Nephron progenitor cell (in vitro differentiated cells): Measurements from ENCODE around the gene CYB5RL.
"Not testable (repeated sequence)": the region's sequence is repeated elsewhere in the genome, so short reads cannot be mapped to it uniquely, and the experiment has no call there.

Source experiments
- DNase-seq: peaks from one replicate; pipeline ENCODE4 v3.0.0; 2021
- H3K27ac Mint-ChIP-seq: 2 replicates; pipeline ENCODE4 v1.8.0; 2021; ENCODE audit warnings: mild to moderate bottlenecking, moderate library complexity, mixed read lengths
- H3K27me3 Mint-ChIP-seq: 2 replicates; pipeline ENCODE4 v1.8.0; 2021; ENCODE audit warnings: mild to moderate bottlenecking, low read depth, mixed read lengths; ENCODE audit not compliant: poor library complexity
- H3K36me3 Mint-ChIP-seq: 2 replicates; pipeline ENCODE4 v1.8.0; 2021; ENCODE audit warnings: low read depth, mixed read lengths
- H3K4me1 Mint-ChIP-seq: 2 replicates; pipeline ENCODE4 v1.8.0; 2021; ENCODE audit warnings: mixed read lengths
- H3K4me3 Mint-ChIP-seq: 2 replicates; pipeline ENCODE4 v1.8.0; 2021; ENCODE audit warnings: mild to moderate bottlenecking, moderate library complexity, mixed read lengths
- H3K9me3 Mint-ChIP-seq: 2 replicates; pipeline ENCODE4 v1.8.0; 2021; ENCODE audit warnings: mild to moderate bottlenecking, moderate library complexity, mixed read lengths
- CTCF ChIP-seq: fragments of 200-600 bp; sonication (generic); IDR thresholded peaks from 2 replicates; pipeline ENCODE4 v1.5.0; 2021; ENCODE audit warnings: antibody characterized with exemption

Gene CYB5RL

GRCh38 chr1:54219688-54220003 is 19.8 kb upstream of the CYB5RL start:
- no peaks in the 10 kb centered on the region for H3K9me3 Mint-ChIP-seq
- H3K36me3 Mint-ChIP-seq = peaks cover 34% of the 10 kb centered on the region
- H3K27me3 Mint-ChIP-seq = peaks cover 6% of the 10 kb centered on the region
- H3K4me3 Mint-ChIP-seq = no peak overlapping the region
- TF ChIP-seq CTCF = no peak
- peak overlapping the region; percentile 81 for H3K27ac Mint-ChIP-seq
- DNase-seq = no peak
- H3K4me1 Mint-ChIP-seq = peaks cover 33% of the 10 kb centered on the region

GRCh38 chr1:54218883-54219687 is 19.3 kb upstream of the CYB5RL start:
- peaks cover 37% of the 10 kb centered on the region for H3K36me3 Mint-ChIP-seq
- peak overlapping the region; percentile 98 for H3K27ac Mint-ChIP-seq
- H3K4me1 Mint-ChIP-seq = peaks cover 28% of the 10 kb centered on the region
- TF ChIP-seq CTCF = no peak
- peaks cover 10% of the 10 kb centered on the region for H3K27me3 Mint-ChIP-seq
- no peak overlapping the region for H3K4me3 Mint-ChIP-seq
- no peaks in the 10 kb centered on the region for H3K9me3 Mint-ChIP-seq
- DNase-seq = no peak

GRCh38 chr1:54215523-54215922 is 15.7 kb upstream of the CYB5RL start:
- no peak for TF ChIP-seq CTCF
- H3K9me3 Mint-ChIP-seq = no peaks in the 10 kb centered on the region
- no peak overlapping the region for H3K27ac Mint-ChIP-seq
- no peak overlapping the region for H3K4me3 Mint-ChIP-seq
- peaks cover 7% of the 10 kb centered on the region for H3K27me3 Mint-ChIP-seq
- DNase-seq = no peak
- peaks cover 59% of the 10 kb centered on the region for H3K36me3 Mint-ChIP-seq
- H3K4me1 Mint-ChIP-seq = peaks cover 15% of the 10 kb centered on the region

GRCh38 chr1:54212872-54213271 is 13.0 kb upstream of the CYB5RL start:
- H3K27me3 Mint-ChIP-seq = peaks cover 7% of the 10 kb centered on the region
- peaks cover 74% of the 10 kb centered on the region for H3K36me3 Mint-ChIP-seq
- H3K4me1 Mint-ChIP-seq = no peaks in the 10 kb centered on the region
- TF ChIP-seq CTCF = no peak
- H3K27ac Mint-ChIP-seq = no peak overlapping the region
- DNase-seq = no peak
- H3K9me3 Mint-ChIP-seq = no peaks in the 10 kb centered on the region
- no peak overlapping the region for H3K4me3 Mint-ChIP-seq

GRCh38 chr1:54207896-54208295 is 8.1 kb upstream of the CYB5RL start:
- not testable (repeated sequence) for H3K4me1 Mint-ChIP-seq, H3K27me3 Mint-ChIP-seq, H3K27ac Mint-ChIP-seq, H3K9me3 Mint-ChIP-seq, H3K4me3 Mint-ChIP-seq, DNase-seq
- peaks cover 75% of the 10 kb centered on the region for H3K36me3 Mint-ChIP-seq

GRCh38 chr1:54207287-54207686 is 7.5 kb upstream of the CYB5RL start:
- no peaks in the 10 kb centered on the region for H3K9me3 Mint-ChIP-seq
- H3K4me3 Mint-ChIP-seq = no peak overlapping the region
- peaks cover 10% of the 10 kb centered on the region for H3K4me1 Mint-ChIP-seq
- H3K27me3 Mint-ChIP-seq = no peaks in the 10 kb centered on the region
- peak overlapping the region; percentile 50 for H3K27ac Mint-ChIP-seq
- no peak for TF ChIP-seq CTCF
- DNase-seq = no peak
- H3K36me3 Mint-ChIP-seq = peaks cover 75% of the 10 kb centered on the region
